HG02798 (cell line): ENCODE data around the gene INO80C.
"Not testable (repeated sequence)": the region's sequence is repeated elsewhere in the genome, so short reads cannot be mapped to it uniquely, and the experiment has no call there.

Source experiments
- ATAC-seq: cut with Tn5 transposase; IDR thresholded peaks from one replicate; pipeline ENCODE4 v1.9.1; 2021; ENCODE audit warnings: mild to moderate bottlenecking; ENCODE audit not compliant: unreplicated experiment, poor library complexity

The INO80C gene

GRCh38 chr18:35489913-35490490 lies 7.8 kb downstream of the INO80C start:
- no peak for ATAC-seq

GRCh38 chr18:35489281-35489680 lies 8.5 kb downstream of the INO80C start:
- not testable (repeated sequence) for ATAC-seq

- ATAC-seq, result not testable (repeated sequence)
These were observed 9.4 kb downstream of the INO80C start for GRCh38 chr18:35488396-35488795.

- ATAC-seq, result not testable (repeated sequence)
These were observed 10.2 kb downstream of the INO80C start for GRCh38 chr18:35487525-35487924.

GRCh38 chr18:35485852-35486251 lies 11.9 kb downstream of the INO80C start:
- ATAC-seq, result no peak

GRCh38 chr18:35484034-35484433 lies 13.7 kb downstream of the INO80C start:
- peak; percentile 73 for ATAC-seq

- ATAC-seq, result no peak
These were observed 15.8 kb downstream of the INO80C start for GRCh38 chr18:35481960-35482366.

GRCh38 chr18:35479911-35480586 lies 17.7 kb downstream of the INO80C start:
- ATAC-seq, result no peak

GRCh38 chr18:35478520-35479435 lies 19.0 kb downstream of the INO80C start:
- peak; percentile 53 for ATAC-seq

- no peak for ATAC-seq
These were observed 19.8 kb downstream of the INO80C start for GRCh38 chr18:35477974-35478373.

GRCh38 chr18:35477497-35477896 lies 20.3 kb downstream of the INO80C start:
- no peak for ATAC-seq

GRCh38 chr18:35474884-35475283 lies 22.9 kb downstream of the INO80C start:
- ATAC-seq, result no peak

- no peak for ATAC-seq
These were observed 24.2 kb downstream of the INO80C start for GRCh38 chr18:35473562-35473961.

GRCh38 chr18:35470435-35470834 lies 27.3 kb downstream of the INO80C start:
- ATAC-seq, result no peak

GRCh38 chr18:35469725-35470124 lies 28.0 kb downstream of the INO80C start:
- no peak for ATAC-seq

GRCh38 chr18:35468711-35469110 lies 29.0 kb downstream of the INO80C start:
- ATAC-seq, result no peak

- peak; percentile 83 for ATAC-seq
These were observed 30.1 kb downstream of the INO80C start for GRCh38 chr18:35467624-35468016.

GRCh38 chr18:35466815-35467623 lies 30.7 kb downstream of the INO80C start:
- ATAC-seq, result peak; percentile 12

GRCh38 chr18:35466334-35466733 lies 31.4 kb downstream of the INO80C start:
- ATAC-seq, result peak; percentile 32

- ATAC-seq, result no peak
These were observed 32.4 kb downstream of the INO80C start for GRCh38 chr18:35465329-35465728.
